Smooth muscle cell (in vitro differentiated cells): ENCODE data around the gene NOVA1. TPM values are rescaled to one million over a fixed set of nuclear protein-coding genes. Genes with fewer than 3 reads are reported as not detected.

ENCODE experiments used
- DNase-seq: peaks from one replicate; lab custom pipeline; 2025; ENCODE audit not compliant: unreplicated experiment; lab: John Stamatoyannopoulos, UW
- H2AFZ ChIP-seq: fragments of 200-600 bp; sonication (generic); 2 replicates; pipeline ENCODE4 v1.6.0; 2016; ENCODE audit warnings: antibody characterized with exemption, low read depth, mild to moderate bottlenecking
- H3F3A ChIP-seq: fragments of 200-600 bp; sonication (generic); 2 replicates; pipeline ENCODE4 v1.6.0; 2017; ENCODE audit warnings: antibody characterized with exemption, low read depth
- H3K27ac ChIP-seq: fragments of 200-600 bp; sonication (generic); 2 replicates; pipeline ENCODE4 v1.5.1; 2016; ENCODE audit warnings: low read depth, mild to moderate bottlenecking
- H3K27me3 ChIP-seq: fragments of 200-600 bp; sonication (generic); 2 replicates; pipeline ENCODE4 v1.6.1; 2016; ENCODE audit warnings: low read depth, mild to moderate bottlenecking
- H3K36me3 ChIP-seq: fragments of 200-600 bp; sonication (generic); 2 replicates; pipeline ENCODE4 v1.5.1; 2016; ENCODE audit warnings: low read depth
- H3K4me1 ChIP-seq: fragments of 200-600 bp; sonication (generic); 2 replicates; pipeline ENCODE4 v1.5.1; 2016; ENCODE audit warnings: low read depth
- H3K4me2 ChIP-seq: fragments of 200-600 bp; sonication (generic); 2 replicates; pipeline ENCODE4 v1.6.0; 2016; ENCODE audit warnings: mild to moderate bottlenecking
- H3K4me3 ChIP-seq: fragments of 200-600 bp; sonication (generic); 2 replicates; pipeline ENCODE4 v1.5.1; 2016; ENCODE audit warnings: mild to moderate bottlenecking
- H3K79me2 ChIP-seq: fragments of 200-600 bp; sonication (generic); 2 replicates; pipeline ENCODE4 v1.6.0; 2016; ENCODE audit warnings: low read depth, mild to moderate bottlenecking
- H3K9ac ChIP-seq: fragments of 200-600 bp; sonication (generic); 2 replicates; pipeline ENCODE4 v1.6.0; 2016; ENCODE audit warnings: low read depth
- H3K9me3 ChIP-seq: fragments of 200-600 bp; sonication (generic); replicated peaks from 2 replicates; pipeline ENCODE4 v1.5.1; 2016; ENCODE audit warnings: low read depth
- H4K20me1 ChIP-seq: fragments of 200-600 bp; sonication (generic); 2 replicates; pipeline ENCODE4 v1.6.0; 2016; ENCODE audit warnings: low read depth
- WGBS: methylation state at CpG from one replicate; pipeline ENCODE4 v1.1.7; 2016; ENCODE audit warnings: low lambda C conversion rate; 5-methylcytosine and 5-hydroxymethylcytosine counted together
- polyA plus RNA-seq: library from polyadenylated mRNA; unstranded; fragments of >200 nt; fragmentation: Nextera tagmentation; extraction: Ambion mirVana; gene quantifications from 2 replicates; pipeline ENCODE4 v1.2.1, GENCODE V29; 2016
- total RNA-seq: library from RNA; depleted of rRNA; stranded (reverse); fragments of >200 nt; gene quantifications from 2 replicates; pipeline ENCODE4 v1.2.3, GENCODE V29; 2014
- TF ChIP-seq, protein P1 (sequence below): fragments of 200-600 bp; sonication (generic); IDR thresholded peaks from 2 replicates; pipeline ENCODE4 v1.5.1; 2017; ENCODE audit warnings: borderline replicate concordance, mild to moderate bottlenecking, antibody characterized with exemption; ENCODE audit not compliant: insufficient read depth, poor library complexity, severe bottlenecking

NOVA1 gene
- total and polyA plus RNA-seq, 2 experiments from 2014 or later: 1.2 to 4.6 TPM

DNA sequence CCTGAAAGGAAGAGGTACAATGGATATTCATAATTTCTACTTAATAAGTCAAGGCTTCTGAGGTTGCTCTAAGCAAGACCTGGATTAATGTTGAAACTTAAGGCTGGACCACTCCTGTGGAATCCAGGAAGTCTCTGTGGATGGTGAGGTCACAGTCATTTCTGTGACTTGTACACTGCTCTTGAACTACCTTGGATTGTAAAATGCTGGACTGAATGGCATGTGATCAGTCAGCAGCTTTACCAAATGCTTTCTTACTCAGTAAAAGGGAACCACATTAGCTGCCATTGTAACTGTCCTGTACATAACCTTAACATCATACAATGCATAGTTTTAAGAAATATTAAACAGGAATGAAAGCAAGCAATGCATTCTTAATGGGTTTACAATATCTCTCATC is 182.9 kb downstream of the NOVA1 start:
- no peaks in the 10 kb centered on the region for H3K9me3 ChIP-seq
- H3K36me3 ChIP-seq: no peaks in the 10 kb centered on the region
- H3K4me2 ChIP-seq: no peak overlapping the region
- H3K4me3 ChIP-seq: no peak overlapping the region
- TF ChIP-seq, protein P1, sequence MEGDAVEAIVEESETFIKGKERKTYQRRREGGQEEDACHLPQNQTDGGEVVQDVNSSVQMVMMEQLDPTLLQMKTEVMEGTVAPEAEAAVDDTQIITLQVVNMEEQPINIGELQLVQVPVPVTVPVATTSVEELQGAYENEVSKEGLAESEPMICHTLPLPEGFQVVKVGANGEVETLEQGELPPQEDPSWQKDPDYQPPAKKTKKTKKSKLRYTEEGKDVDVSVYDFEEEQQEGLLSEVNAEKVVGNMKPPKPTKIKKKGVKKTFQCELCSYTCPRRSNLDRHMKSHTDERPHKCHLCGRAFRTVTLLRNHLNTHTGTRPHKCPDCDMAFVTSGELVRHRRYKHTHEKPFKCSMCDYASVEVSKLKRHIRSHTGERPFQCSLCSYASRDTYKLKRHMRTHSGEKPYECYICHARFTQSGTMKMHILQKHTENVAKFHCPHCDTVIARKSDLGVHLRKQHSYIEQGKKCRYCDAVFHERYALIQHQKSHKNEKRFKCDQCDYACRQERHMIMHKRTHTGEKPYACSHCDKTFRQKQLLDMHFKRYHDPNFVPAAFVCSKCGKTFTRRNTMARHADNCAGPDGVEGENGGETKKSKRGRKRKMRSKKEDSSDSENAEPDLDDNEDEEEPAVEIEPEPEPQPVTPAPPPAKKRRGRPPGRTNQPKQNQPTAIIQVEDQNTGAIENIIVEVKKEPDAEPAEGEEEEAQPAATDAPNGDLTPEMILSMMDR: no peak
- H3K27me3 ChIP-seq: no peaks in the 10 kb centered on the region
- no peak overlapping the region for H2AFZ ChIP-seq
- no peak for DNase-seq
- no peaks in the 10 kb centered on the region for H3K4me1 ChIP-seq
- H3K27ac ChIP-seq: no peak overlapping the region
- H3K9ac ChIP-seq: no peak overlapping the region
- no peaks in the 10 kb centered on the region for H3F3A ChIP-seq
- H3K79me2 ChIP-seq: no peaks in the 10 kb centered on the region
- no peaks in the 10 kb centered on the region for H4K20me1 ChIP-seq

DNA sequence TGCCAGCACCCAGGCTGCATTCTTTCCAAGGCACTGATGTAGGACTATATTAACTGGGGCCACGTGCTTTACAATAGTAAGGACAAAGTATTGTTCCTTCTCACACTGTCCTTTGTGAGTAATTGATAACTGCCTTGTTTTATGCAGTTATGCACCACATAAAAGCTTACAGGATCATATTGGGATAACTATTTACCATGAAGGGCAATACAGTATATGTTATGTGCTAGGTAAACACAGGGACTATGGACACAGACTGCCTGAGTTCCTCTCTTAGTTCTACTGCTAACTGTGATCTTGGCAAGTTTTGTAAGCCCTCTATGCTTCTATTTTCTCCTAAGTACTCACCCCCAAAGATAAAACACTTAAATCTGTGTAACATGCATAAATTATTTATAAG is 183.7 kb downstream of the NOVA1 start:
- Histone ChIP-seq H3K27ac (no peak overlapping the region), H3F3A (no peaks in the 10 kb centered on the region), H3K9ac (no peak overlapping the region), H3K36me3 (no peaks in the 10 kb centered on the region), H3K4me1 (no peaks in the 10 kb centered on the region), H2AFZ (no peak overlapping the region), H3K9me3 (no peaks in the 10 kb centered on the region), H3K79me2 (no peaks in the 10 kb centered on the region), H3K4me2 (no peak overlapping the region), H3K4me3 (no peak overlapping the region), H3K27me3 (no peaks in the 10 kb centered on the region), H4K20me1 (no peaks in the 10 kb centered on the region)
- TF ChIP-seq, protein P1: no peak
- DNase-seq: no peak
- 88% methylated on average over 1 of the region's 1 CpG for WGBS

DNA sequence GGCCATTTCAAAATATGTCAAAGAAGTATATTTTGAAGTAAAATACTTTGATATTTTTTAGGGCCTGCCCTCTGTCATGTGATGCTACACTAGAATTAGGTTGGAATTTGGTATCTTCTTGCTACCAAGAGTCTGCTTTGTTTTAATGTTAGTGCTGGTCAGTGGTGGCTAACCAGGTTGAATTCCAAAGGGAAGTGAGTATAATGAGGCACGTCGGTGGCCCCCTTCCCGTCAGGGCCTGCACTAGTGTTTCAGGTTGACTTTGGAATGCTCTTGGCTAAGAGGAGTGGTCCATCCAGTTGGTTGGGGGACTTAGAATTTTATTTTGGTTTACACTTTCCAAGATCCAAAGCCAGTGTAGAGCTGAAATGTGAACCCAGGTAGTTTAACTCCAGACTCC is 185.4 kb downstream of the NOVA1 start:
- Histone ChIP-seq H3K9ac (no peak overlapping the region), H2AFZ (no peak overlapping the region), H3K36me3 (no peaks in the 10 kb centered on the region), H3K4me3 (no peak overlapping the region), H3K4me2 (no peak overlapping the region), H3F3A (no peaks in the 10 kb centered on the region), H3K4me1 (no peaks in the 10 kb centered on the region), H4K20me1 (no peaks in the 10 kb centered on the region), H3K9me3 (no peaks in the 10 kb centered on the region), H3K27ac (no peak overlapping the region), H3K79me2 (no peaks in the 10 kb centered on the region), H3K27me3 (no peaks in the 10 kb centered on the region)
- TF ChIP-seq, protein P1: no peak
- WGBS: 71% methylated on average over 3 of the region's 3 CpGs
- no peak for DNase-seq

DNA sequence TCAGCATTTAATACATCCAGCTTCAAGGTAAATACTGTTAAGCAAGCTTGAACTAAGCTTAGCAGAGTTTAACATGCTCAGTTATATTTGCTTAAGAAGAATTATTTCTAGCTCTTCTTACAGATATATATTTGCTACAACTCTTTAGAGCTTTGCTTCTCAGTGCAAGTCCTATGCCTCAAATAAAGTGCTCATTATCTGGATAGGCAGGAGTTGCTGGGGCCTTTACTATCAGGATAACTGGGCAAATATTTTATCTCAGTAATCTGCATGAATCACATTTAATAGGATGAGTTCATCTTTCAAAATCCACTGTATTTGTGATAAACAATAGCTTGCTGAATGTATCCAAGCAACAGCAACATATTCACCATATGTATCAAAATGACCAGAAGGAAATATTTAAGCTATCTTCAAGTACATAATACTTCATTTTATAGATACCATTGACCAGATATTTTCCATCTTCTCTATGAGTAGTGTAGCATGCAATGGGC is 187.6 kb downstream of the NOVA1 start:
- Histone ChIP-seq H3K9me3 (no peaks in the 10 kb centered on the region), H3K27me3 (no peaks in the 10 kb centered on the region), H3K36me3 (no peaks in the 10 kb centered on the region), H3K4me2 (no peak overlapping the region), H3K4me1 (no peaks in the 10 kb centered on the region), H3K9ac (no peak overlapping the region), H3K79me2 (no peaks in the 10 kb centered on the region), H3K4me3 (no peak overlapping the region), H4K20me1 (no peaks in the 10 kb centered on the region), H3F3A (no peaks in the 10 kb centered on the region), H3K27ac (no peak overlapping the region), H2AFZ (no peak overlapping the region)
- no peak for DNase-seq
- TF ChIP-seq, protein P1: no peak
